WI38 (cell line): ENCODE measurements around the gene MXD4.

Experiments used
- H3K4me3 ChIP-seq: 2 replicates; pipeline ENCODE4 v1.5.1; 2011; ENCODE audit warnings: low read depth, mild to moderate bottlenecking, control low read depth, low read length
- TF ChIP-seq, protein P1 (sequence below): IDR thresholded peaks from 2 replicates; pipeline ENCODE4 v1.5.1; 2012; ENCODE audit warnings: low read depth, mild to moderate bottlenecking, control low read depth, low read length

MXD4 gene

DNA sequence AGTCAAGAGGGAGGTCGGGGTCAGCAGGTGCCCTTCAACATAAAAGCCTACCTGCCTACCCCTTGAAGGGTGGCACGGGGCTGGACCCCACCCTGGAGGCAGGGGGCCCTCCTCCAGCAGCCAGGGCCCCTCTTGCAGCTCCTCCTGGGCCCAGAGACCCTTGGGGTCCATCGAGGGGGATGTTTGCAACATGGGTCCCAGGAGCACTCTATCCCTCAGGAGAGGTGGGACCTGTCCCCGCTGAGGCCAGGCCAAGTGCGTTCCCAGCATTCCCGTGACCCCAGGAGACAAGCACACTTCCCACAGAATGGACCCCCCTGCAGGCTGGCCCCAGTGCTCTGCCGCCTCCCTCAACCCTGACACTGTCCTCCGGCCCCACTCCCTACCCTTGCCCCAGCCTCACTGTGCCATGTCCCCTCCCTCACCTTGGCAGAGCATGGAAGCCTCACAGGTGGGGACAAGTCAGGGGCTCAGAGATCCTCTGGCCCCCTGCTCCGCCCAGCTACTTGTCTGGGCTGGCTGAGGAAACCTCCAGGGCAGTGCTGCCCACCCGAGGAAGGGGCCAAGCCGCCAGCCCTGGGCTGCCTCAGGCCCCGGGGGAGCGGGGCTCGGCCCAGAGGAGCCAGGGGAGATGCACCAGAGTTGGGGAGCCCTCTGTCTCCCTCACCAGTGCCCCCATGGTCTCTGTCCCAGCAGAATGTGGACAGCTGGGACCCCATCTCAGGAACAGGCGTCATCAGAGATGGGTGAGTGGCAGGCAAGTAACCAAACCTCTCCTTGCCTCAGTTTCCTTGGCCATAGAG is 2.2 kb downstream of the MXD4 start:
- peak overlapping the region; percentile 84 for H3K4me3 ChIP-seq
- TF ChIP-seq, protein P1, sequence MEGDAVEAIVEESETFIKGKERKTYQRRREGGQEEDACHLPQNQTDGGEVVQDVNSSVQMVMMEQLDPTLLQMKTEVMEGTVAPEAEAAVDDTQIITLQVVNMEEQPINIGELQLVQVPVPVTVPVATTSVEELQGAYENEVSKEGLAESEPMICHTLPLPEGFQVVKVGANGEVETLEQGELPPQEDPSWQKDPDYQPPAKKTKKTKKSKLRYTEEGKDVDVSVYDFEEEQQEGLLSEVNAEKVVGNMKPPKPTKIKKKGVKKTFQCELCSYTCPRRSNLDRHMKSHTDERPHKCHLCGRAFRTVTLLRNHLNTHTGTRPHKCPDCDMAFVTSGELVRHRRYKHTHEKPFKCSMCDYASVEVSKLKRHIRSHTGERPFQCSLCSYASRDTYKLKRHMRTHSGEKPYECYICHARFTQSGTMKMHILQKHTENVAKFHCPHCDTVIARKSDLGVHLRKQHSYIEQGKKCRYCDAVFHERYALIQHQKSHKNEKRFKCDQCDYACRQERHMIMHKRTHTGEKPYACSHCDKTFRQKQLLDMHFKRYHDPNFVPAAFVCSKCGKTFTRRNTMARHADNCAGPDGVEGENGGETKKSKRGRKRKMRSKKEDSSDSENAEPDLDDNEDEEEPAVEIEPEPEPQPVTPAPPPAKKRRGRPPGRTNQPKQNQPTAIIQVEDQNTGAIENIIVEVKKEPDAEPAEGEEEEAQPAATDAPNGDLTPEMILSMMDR: no peak

DNA sequence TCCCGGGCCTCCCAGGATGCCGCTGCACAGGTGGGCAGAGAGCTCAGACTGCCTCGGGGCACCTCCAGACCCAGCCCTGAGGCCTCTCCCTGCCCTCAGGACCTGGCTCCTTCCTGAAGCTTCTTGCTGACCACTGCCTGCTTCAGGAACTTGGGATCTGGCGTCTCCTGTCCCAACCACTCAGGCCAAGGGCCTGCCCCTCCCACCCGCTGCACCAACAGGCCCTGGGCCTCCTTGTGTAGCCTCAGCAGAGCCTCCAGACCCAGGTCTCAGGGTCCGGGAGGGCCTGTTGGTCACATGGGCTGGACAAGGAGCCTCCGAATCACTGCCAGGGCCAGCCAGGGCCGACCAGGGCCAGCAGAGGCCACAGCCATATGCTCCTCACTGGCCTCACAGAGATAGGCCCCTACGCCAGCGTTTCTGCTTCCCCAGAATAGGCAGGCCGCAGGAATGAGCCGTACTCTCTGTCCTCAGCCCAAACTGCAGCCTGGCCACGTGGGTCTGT is 2.8 kb downstream of the MXD4 start:
- TF ChIP-seq, protein P1: no peak
- no peak overlapping the region for H3K4me3 ChIP-seq

DNA sequence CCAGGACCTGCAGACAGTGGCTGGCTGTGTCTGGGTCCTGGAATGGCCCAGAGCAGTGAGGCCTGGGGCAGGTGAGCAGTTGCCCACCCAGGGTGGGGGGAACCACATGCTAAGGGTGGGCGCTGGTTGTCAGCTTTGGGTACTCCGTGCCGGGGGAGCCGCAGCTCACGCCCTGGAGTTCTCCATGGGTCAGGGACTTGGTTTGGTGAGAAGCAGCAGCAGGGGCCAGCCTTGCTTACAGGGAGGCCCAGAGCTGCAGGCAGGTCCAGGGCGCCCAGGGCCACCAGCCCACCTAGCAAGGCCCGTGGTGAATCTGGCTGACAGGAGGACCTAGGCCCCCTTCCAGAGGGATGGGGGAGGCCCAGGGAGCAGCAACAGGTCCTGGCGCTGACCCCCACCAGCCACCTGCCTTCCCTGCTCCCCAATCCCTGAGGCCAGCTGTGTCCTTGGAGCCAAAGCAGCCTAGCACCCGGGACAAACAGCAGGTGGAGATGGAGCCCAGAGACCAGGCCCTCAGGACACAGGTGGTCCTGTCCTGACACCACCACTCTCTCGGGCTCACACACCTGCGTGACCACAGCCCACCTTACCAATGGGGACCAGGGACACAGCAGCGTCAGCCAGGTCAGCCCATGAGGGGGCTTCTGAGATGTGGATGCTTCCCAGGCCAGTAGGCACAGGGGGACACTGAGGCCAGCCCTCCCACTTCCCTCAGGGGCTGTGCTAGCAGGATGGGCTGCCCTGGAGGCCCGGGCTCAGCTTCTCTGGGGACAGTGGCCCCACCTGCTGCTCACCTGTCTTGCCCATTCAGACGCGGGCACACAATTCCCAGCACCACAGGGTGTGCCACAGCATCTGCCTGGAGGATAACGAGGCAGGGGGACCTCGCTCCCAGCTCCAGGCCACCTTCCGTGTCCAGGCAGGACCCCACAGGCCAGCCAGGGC is 3.5 kb downstream of the MXD4 start:
- TF ChIP-seq, protein P1: no peak
- H3K4me3 ChIP-seq: no peak overlapping the region

DNA sequence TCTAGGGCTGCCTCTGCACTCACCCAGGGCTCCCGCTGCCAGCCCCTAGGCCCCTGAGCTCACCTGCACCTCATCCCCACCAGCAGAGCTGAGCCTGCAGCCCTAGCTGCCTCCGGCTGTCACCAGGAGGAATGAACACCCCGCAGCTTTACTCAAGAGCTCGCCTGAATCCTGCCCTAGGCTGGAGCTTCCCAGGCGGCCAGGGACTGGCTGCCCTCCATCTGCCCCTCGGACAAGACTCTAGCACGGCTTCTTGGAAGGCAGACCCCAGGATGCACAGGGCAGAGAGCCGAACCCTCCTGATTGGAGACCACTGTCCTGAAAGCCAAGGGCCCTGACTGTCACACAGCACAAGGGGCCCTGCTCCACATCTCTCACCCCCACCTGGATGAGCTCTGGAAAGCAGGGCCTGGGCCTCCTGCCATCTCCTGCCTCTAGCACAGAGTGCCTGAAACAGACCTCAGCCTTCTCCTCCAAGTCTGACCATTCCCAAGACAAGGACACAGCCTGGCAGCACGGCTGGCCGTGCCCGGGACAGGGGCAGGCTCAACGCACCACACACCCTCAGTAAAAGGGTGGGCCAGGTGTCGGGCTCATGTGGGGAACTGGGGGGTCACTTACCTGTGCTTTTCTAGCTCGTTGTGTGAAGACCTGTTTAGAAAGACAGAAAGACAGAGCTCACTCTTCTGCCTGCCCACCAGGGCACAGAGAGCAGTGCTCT is 4.4 kb downstream of the MXD4 start:
- TF ChIP-seq, protein P1: no peak
- no peak overlapping the region for H3K4me3 ChIP-seq

DNA sequence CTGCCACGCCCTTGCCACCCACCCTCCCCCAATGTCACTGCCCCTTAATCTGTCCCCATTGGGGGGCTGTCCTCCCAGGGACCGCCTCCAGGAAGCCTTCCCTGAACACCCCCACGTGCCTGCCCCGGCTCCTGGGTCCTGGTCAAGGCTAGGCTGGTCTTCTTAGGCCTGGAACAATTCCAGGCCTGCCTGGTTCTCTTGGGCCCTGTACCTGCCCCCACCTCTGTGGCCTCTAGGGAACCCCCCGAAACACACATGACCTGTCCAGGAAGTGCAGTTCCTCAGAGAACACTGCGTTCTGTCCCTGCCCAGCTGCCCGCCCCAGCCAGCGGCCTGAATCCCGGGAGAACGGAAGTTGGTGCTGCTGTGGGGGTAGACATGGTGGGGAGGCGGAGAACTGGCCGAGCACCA is 5.1 kb downstream of the MXD4 start:
- no peak overlapping the region for H3K4me3 ChIP-seq
- TF ChIP-seq, protein P1: no peak

DNA sequence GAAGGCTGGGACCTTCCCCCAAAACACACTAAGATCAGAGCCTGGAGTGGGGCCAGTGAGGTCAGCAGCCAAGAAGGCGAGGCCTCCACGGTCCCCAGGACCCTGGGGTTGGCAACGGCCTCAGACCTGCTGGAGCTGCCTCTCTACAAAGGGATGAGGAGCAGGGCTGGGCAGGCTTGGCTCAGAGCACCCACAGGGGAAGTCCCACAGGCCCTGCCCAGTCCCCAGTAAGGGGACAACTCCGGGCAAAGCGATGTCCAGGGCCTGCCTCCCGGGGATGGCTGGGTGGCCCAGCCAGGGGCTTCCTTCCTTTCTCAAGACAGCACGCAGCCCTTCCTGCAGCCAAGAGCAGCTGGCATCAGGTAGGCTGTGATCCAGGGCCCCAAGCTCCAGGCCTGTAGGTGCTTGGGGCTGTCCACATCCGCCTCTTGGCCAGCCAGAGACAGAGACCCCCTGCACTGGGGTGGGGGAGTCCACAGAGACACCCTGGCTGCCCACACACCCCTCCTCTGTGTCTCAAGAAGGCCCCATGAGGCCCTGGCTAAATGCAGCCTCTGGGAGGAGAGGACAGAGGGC is 5.7 kb downstream of the MXD4 start:
- TF ChIP-seq, protein P1: no peak
- H3K4me3 ChIP-seq: no peak overlapping the region
